GM18907 (cell line): ENCODE measurements around the gene CNN2.
A peak's percentile ranks its signal among the peaks of the same experiment; 100 is the strongest.

Experiments
- ATAC-seq: cut with Tn5 transposase; IDR thresholded peaks from one replicate; pipeline ENCODE4 v1.9.1; 2021; ENCODE audit warnings: mild to moderate bottlenecking, moderate library complexity; ENCODE audit not compliant: unreplicated experiment

The CNN2 gene

DNA sequence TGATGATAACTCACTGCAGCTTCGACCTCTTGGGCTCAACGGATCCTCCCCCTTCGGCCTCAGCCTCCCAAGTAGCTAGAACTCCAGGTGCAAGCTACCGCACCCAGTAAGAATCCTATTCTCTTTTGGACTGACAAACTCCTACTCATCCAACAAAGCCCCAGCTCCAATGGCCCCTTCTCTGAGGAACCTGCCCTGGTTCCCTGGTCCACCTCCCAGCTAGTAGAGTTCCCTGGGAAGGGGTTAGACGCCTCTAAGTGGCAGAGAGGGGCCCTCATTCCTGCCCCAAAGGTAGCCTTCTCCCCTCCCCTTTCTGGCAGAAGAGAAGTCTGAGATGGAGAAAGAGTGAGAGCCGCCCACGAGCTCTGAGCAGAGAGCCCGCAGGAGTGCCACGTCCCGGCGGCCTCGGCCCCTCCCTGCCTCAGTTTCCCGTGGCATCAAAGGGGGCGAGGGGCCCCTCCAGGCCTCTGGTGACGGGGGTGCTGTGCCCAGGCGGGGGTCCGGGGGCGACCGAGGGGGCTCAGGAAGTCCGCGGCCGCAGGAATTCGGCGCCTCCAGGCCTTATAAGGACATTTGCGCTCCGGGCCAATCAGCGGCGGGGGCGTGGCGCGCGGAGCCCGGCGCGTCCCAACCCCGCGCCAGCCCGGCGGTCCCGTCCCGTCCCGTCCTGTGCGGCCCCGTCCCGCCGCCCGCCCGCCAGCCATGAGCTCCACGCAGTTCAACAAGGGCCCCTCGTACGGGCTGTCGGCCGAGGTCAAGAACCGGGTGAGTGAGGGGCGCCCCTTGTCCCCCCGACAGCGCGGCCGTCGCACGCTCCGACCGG is at the start of gene CNN2:
CNN2 (plus strand) TSS at position 649 of the 823 bp plus-strand sequence; CDS start at position 703, 54 bp downstream.
- ATAC-seq: peak; percentile 44

DNA sequence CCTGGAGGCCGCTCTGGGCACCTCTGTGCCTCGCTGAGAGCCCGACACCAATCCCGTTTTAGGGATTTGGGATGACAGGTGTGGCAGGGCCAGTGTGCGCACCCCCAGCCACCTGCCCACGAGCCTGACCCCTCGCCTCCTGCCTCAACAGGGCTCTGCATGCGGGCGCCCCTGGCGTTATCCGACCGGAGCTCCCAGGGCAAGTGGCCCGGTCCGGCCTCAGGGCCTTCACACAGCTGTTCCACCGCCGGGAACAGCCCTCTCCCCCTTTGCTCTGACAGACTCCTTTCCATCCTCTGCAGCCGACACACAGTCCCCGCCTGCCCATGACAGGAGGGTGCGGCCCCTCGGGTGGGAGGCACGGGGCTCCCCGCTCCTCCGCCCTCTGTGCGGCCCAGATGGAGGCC is 49.3 kb upstream of the CNN2 start:
- ATAC-seq: no peak

- ATAC-seq: no peak
These were observed 47.1 kb upstream of the CNN2 start for GRCh38 chr19:979318-979741.

DNA sequence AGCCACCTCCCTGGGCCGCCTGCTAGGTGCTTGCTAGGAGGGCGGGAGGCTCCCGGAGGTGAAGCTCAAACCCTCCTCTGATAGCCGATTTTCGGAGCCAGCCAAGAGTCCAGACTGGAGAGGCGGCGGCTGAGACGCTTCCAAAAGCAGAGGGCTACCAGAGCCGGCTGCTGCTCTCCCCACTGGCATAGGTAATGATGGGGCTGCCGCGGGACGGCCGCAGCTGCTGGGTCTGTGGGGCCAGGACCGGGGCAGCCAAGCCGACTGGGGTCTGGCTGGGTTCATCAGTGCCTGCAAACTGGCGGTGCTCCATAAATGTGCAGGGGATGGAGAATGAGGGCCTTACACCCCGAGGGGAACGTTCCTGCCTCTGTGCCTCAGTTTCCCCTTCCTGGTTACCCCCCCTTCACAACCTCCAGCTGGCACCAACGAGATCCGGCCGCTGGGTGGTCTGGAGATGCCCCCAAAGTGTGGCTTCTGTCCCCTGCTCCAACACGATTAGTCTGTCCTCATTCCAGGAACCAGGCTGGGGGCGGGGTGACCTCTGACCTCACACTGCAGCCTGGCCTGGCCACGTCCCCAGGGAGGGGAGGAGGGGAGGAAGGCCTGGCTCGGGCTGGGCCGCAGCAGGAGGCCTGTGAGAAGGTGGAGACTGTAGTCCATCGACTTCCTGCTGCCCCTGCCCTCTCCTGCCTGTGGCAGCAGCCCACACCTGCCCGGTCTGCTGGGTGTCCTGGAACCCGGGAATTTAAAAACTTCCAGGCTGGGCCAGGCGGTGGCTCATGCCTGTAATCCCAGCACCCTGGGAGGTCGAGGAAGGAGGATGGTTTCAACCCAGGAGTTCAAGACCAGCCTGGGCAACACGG is 46.0 kb upstream of the CNN2 start:
- no peak for ATAC-seq

DNA sequence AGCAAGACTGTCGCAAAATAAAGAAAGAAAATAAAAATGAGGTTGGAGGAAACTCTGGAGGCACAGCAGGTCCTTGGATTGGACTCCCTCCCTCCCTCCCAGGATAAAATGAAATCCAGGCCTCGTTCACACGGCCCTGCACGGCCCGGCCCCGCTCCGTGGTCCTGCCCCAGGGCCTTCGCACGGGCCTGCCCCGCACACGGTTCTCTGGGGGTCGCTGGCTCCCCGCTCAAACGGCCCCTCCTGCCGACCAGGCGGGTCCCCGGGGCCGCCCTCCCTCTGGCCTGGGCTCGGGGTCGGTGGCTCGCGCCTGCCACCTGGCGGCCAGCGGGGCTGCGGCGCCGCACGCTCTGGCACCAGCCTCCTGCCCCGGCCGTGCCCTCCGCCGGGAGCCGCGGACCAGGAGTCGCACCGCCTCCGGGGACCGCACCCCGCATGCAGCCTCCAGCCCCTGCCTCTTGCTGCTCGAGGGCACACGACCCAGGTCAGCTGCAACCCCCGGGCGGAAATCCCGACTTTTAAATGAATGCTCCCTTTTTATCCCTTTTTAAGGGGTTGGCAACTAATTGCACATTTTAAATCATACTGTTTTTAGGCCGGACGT is 43.7 kb upstream of the CNN2 start:
- ATAC-seq: peak; percentile 50

- peak; percentile 74 for ATAC-seq
These were observed 42.0 kb upstream of the CNN2 start, which contains the start of gene WDR18 for GRCh38 chr19:984165-984967. TSS of gene WDR18 (plus strand) at chr19:984345. CDS start at chr19:984354, 9 bp downstream.

GRCh38 chr19:986083-986482 is 40.3 kb upstream of the CNN2 start:
- no peak for ATAC-seq

DNA sequence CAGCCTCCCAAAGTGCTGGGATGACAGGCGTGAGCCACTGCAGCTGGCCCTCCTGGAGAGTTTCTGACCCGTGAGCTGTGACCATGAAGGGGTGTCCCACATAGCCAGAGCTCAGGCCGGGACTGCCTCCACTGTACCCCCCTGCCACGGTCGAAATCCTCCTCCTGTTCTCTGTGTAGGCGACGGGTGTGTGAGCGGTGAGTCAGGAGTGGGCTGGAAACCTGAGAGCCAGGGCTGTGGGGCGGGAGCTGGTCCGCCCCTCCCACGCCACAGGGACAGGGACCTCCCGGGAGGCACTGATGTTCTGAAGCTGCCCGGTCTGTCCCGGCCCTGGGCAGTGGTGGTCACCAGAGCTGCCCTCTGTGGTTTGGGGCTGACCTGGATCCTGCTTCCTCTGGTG is 38.3 kb upstream of the CNN2 start:
- ATAC-seq: no peak

DNA sequence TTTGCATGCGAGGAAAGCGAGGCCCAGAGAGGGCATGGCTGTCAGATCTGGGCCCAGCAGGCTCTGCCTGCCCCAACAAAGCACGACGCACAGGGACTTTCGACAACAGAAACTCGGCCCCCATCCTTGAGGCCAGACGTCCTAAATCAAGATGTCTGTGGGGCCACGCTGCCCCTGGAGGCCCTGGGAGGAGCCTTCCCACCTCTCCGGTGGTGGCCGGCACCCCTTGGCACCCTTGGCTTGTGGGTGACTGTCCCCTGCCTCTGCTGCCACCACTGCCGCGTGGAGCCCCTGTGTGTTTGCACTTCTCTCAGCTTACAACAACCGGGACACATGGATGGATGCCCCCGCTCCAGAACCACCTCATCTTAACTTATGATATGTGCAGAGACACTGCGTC is 37.9 kb upstream of the CNN2 start:
- no peak for ATAC-seq

DNA sequence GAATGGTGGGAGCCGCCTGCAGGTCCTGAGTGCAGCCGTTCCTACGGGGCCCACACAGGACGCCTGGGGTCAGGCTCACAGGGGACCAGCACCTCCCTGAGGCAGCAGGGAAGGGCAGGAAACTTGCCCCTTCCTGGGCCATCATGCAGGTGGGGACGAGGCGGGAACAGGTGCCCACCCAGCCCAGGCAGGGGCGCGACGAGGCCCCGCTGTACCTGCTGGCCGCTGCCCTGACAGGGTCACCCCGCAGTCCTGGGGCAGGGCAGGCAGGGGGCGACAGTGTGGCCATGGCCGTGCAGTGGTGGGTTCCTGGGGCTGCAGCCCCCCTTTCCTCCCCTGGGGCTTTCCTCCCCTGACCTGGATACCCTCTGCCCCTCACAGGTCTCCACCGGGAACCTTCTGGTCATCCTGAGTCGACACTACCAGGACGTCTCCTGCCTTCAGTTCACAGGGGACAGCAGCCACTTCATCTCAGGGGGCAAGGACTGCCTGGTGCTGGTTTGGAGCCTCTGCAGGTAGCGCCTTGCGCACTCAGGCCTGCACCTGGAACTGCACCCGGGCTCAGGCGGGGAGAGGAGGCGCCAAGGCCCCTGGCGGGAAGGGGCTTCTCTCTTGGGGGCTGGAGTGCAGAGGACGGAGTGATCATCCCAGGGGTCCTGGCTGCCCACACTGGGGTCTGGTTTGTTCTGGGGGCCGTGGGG is 36.9 kb upstream of the CNN2 start:
- no peak for ATAC-seq

DNA sequence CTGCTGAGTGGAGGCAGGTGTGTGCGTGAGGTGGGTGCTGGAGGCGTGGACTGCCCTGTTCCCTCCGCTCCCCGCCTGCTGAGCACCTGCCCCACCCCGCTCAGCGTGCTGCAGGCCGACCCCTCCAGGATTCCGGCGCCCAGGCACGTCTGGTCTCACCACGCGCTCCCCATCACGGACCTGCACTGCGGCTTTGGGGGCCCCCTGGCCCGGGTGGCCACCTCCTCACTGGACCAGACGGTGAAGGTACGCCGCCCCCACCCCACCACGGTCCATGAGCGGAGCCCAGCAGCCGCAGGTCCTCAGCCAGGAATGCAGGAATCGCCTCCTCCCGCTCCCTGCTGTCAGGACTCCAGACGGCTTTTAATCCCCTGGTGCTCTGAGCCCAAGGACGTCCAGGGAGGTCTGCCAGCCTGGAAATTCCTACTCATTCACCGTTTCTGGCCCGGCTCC is 36.3 kb upstream of the CNN2 start:
- ATAC-seq: no peak

- no peak for ATAC-seq
These were observed 35.7 kb upstream of the CNN2 start for GRCh38 chr19:990746-991145.

GRCh38 chr19:991174-991931 is 35.1 kb upstream of the CNN2 start:
- ATAC-seq: no peak

GRCh38 chr19:991932-992669 is 34.3 kb upstream of the CNN2 start:
- ATAC-seq: no peak

DNA sequence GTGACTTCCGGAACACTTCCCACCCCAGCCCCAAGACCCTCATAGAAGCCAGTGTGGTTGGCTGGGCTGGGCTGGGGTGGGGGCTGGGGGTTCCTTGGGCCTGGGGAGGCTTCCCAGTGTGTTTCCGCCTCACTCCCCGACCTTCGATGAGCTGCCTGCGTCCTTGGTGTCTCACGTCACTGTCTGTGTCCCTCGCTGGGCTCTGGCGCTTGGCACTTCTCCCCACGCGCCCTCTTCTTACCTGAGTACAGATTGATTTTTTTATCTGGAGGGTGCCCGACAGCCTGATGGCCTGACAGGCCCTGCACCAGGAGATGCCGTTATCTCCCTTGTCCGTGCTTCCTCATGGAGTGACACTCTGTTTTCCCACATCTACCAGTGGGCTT is 33.7 kb upstream of the CNN2 start:
- no peak for ATAC-seq

DNA sequence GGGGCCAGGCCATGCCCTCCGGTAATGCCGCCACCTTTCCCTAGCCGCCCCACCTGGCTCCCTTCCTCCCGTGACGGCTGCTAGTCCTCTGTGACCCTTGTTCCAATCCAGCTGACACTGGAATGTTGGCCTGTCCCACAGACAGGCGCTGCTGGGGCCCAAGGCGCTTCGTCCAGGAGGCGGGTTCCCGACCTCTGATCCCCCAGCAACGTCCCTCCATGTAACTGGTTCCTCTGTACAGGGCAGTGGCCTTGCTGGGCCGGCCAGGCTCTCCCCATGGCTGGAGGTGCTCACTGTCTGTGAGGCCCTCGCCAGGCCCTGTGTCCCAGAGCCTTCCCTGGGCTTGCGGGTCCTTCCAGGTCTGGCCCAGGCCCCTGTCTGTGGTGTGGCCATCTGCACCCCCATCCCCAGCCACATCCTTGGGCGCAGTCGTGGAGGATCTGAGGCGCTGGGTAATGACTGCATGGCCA is 33.0 kb upstream of the CNN2 start:
- ATAC-seq: no peak

DNA sequence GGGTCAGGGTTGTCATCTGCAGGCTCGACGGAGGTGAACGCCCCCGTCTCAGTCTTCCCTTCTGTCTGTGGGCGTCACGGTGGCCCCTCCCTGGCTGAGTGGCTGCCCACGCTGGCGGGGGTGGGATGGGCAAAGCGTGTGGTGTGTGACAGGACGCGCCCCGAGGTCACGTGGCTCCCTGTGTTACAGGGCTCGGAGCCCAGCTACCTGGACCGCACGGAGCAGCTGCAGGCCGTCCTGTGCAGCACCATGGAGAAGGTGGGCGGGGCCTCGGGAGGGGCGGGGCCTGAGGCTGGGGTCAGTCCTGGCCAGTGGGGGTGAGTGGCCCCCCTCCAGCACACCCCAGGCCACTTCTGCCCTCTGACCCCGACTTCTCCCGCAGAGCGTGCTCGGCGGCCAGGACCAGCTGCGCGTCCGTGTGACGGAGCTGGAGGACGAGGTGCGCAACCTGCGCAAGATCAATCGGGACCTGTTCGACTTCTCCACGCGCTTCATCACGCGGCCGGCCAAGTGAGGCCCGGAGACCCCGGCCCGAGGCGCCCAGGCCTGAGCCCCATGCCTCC is 32.5 kb upstream of the CNN2 start:
- no peak for ATAC-seq

DNA sequence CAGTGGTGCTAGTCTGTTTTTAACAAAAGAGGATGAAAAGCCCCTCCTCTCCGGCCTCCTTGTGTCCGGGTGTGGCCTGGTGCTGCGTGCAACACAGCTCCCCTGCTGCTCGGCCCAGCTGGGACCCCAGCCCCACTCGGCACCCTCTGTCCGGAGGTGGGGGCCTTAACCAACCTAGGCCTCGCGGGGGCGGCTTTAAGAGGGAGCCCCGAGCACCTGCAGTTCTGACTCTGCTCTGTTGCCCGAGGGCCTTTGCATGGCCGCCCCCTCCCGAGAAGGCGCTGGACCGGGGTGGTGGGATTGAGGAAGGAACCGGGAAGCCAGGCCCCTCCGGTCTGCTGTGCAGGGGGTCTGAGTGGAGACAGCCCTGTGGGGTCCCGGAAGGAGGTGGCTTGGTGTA is 31.9 kb upstream of the CNN2 start:
- ATAC-seq: no peak
